Activated T-helper 1 cell treated with Interleukin-2 at 50 U/mL for 16 hours (primary cell): ENCODE measurements around the gene TMEM135.
"Not testable (repeated sequence)": the region's sequence is repeated elsewhere in the genome, so short reads cannot be mapped to it uniquely, and the experiment has no call there.

ENCODE experiments used
- DNase-seq: peaks from one replicate; pipeline ENCODE4 v3.0.0-alpha.2; 2020; ENCODE audit warnings: low read depth

TMEM135 gene

GRCh38 chr11:87020764-87021365, 16.9 kb upstream of the TMEM135 start:
- no peak for DNase-seq

GRCh38 chr11:87022254-87022653, 15.5 kb upstream of the TMEM135 start:
- no peak for DNase-seq

DNA sequence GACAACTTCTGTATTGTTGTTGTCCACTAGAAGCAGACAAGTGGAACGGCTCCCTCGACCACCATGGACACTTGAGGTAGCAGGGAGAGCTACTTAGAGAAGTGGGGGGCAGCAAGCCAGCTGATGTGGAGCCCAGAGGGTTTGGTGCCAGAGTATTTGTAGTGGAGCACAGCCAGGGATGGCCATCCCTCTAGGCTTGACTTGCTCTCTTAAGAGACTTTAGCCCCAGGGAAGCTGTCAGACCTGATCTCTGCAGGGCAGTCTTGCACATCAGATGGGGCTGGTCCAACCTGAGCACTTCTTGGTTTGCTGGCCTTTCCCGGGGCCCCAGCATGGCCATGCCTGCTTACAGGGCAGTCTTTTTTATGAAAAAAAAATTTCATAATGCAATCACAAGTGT, 15.0 kb upstream of the TMEM135 start:
- DNase-seq, result no peak

DNA sequence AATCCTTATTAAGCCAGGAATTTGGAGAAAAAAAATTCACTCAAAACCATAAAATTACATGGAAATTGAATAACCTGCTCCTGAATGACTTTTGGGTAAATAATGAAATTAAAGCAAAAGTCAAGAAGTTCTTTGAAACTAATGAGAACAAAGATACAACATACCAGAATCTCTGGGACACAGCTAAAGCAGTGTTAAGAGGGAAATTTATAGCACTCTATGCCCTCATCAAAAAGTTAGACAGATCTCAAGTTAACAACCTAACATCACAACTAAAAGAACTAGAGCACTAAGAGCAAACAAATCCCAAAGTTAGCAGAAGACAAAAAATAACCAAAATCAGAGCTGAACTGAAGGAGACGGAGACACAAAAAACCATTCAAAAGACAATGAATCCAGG, 11.3 kb upstream of the TMEM135 start:
- not testable (repeated sequence) for DNase-seq

- DNase-seq, result no peak
Measured at GRCh38 chr11:87030458-87031054, 7.2 kb upstream of the TMEM135 start.

- DNase-seq, result no peak
Measured at GRCh38 chr11:87031433-87032170, 6.1 kb upstream of the TMEM135 start.

- no peak for DNase-seq
Measured at GRCh38 chr11:87033561-87033960, 4.2 kb upstream of the TMEM135 start.

DNA sequence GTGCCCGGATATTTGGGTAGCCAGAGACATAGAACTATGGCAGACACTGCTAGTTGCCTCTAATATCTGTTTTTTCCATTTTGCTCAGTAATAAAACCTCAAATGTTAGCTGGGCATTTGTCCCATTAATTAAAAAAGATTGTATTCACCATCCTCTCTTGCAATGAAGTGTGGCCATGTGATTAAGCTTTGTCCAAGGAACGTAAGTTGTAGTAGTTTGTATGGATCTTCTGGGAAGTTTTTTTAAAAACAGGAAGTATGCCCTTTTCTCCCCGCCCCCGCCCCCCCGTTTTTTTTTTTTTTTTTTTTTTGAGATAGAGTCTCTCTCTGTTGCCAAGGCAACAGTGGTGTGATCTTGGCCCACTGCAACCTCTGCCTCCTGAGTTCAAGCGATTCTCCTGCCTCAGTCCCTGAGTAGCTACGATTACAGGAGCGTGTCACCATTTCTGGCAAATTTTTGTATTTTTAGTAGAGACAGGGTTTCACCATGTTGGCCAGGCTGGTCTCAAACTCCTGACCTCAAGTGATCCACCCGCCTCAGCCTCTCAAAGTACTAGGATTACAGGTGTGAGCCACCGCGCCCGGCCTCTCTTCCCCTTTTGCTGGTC, 1.7 kb upstream of the TMEM135 start:
- DNase-seq, result no peak

DNA sequence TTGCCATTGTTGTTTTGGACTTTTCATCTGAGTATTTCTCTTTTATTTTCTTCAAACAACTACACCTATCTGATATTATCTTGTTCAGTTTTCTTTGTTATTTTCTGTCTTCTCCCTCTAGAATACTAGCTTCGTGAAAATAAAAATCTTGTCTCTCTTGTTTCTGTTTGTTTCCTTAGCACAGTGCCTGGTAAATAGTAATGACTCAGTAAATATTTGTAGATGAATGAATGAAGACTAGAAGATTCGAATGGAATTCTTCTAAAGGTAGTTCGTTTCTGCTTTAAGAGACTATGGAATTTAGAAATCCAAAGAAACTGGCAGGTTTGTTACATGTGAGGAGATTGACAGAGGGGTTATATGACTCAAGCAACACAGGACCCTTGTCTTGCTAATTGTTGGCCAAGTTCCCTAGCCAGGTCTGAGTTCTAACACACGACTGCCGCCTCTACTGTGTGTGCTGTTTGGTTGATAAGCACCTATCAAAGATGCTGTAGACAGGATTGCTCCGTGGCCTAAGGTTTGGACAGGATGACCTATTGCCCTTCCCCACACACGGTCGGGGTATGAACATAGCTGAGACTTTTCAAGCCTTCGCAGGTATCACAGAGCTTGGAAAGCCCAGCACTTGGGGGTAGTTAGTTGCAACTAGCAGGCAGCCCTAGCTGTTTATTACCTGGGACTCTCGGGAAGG, 831 bp upstream of the TMEM135 start:
- no peak for DNase-seq

GRCh38 chr11:87038235-87038977, 672 bp downstream of the TMEM135 start:
- no peak for DNase-seq

DNA sequence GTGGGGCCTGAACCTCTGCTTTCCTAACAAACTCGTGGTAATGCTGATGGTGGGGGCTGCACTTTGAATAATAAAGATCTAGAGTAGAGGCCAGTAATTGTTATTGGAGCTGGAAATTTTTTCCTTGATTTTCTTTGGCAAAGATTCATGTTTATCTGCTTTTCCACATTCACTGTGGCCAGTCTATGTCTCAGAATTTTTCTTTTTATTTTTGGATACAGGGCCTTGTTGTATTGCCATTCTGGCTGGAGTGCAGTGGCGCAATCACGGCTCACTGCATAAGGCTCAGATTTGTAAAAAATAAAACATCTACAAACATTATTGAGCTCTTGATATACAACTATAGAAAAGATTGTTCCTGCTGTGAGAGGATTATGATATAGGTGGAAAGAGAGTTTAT, 1.6 kb downstream of the TMEM135 start:
- DNase-seq, result no peak

DNA sequence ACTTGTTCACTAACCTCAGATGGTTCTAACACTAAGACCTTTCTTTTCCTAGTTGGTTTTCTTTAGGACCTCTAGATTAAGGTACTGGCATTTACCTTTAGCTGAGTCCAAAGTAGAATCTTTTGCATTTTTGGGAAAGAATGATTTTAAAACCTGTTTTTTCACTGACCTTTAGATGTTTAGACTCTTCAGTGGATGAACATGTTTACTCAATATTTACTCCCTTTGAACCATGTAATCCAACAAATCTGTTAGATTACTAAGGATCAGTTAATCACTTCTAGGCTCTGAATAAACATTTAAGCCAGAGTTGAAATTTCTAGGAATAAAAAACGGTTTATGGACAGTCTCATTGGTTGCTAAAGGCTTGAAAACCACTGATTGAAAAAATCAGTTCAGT, 6.2 kb downstream of the TMEM135 start:
- DNase-seq, result no peak

DNA sequence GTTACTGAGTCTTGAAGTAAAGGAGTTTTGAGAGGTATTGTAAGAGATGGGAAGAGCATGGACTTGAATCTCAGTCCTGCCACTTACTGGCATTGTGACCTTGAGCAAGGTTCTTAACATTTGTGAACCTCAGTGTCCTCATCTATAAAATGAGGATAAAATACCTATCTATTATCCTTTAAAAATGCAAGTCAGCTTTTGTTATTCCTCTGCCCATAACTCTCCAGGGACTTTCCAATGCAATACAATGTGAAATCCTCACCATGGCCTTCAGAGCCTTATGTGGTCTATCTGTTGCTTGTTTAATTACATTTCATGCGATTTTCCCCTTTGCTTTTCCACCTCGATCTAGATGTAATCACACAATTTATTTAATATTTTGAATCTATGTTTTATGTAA, 9.1 kb downstream of the TMEM135 start:
- DNase-seq, result no peak

DNA sequence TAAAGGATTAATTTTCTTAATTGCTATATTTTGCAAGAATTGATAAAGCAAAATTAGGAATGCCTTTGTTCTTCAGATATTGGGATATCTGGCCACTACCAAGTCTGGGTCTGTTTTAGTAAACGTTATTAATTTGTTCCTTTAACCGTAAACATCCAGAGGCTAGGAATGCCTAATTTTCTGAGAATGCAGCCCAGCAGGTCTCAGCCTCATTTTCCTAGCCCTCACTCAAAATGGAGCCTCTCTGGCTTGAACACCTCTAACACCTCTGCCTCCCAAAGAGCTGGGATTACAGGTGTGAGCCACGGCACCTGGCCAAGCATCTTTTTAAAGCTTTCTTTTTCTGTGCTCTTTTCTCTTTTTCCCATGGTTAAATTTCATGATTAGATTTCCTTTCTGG, 18.4 kb downstream of the TMEM135 start:
- DNase-seq, result no peak

GRCh38 chr11:87057749-87058148, 20.0 kb downstream of the TMEM135 start:
- no peak for DNase-seq

DNA sequence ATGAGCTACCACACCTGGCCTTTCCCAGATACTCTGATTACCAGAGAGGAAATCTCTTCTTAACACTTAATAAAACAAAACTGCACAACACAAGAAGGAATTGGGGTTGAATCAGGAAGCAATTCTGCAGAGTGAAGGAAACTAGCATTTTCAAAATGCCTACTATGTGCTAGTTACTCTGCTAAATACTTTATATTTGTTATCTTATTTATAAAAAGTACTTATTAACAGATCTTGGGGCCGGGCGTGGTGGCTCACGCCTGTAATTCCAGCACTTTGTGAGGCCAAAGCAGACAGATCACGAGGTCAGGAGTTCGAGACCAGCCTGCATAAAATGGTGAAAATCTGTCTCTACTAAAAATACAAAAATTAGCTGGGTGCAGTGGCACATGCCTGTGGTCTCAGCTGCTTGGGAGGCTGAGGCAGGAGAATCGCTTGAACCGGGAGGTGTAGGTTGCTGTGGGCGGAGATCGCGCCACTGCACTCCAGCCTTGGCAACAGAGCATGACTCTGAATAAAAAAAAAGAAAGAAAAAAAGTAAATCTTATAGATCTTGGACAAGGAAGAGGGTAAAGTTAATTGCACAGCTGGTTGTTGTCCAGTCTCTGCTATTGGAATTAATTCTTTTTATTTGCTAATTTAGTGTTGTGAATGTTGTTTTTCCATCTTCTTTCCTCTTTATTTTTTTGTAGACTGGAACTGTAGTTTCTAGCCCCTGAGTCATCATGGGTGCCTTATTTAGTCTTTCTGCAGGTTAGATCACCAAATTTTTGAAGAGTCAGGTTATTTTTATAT, 22.1 kb downstream of the TMEM135 start:
- DNase-seq, result no peak

GRCh38 chr11:87061766-87062165, 24.0 kb downstream of the TMEM135 start:
- DNase-seq, result no peak

GRCh38 chr11:87063982-87064381, 26.2 kb downstream of the TMEM135 start:
- DNase-seq, result no peak

DNA sequence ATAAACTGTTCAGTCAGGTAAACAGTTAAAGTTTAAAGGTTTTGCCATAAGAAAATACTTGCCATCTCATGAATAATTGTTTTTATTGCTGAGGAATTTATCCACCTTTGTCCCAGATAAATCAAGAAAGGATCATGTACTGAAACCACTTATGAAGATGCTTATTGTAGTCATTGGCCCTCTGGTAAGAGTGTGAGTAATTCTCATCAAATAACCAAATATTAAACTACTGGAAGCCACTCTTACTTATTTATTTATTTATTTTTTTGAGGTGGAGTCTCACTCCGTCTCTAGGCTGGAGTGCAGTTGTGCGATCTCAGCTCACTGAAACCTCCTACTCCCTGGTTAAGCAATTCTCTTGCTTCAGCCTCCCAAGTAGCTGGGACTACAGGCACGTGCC, 35.1 kb downstream of the TMEM135 start:
- no peak for DNase-seq

GRCh38 chr11:87076260-87076783, 38.6 kb downstream of the TMEM135 start:
- no peak for DNase-seq
